GM12892 (cell line): ENCODE measurements around the gene ULK4.
"Not testable (repeated sequence)": the region's sequence is repeated elsewhere in the genome, so short reads cannot be mapped to it uniquely, and the experiment has no call there.

ENCODE experiments used
- DNase-seq: peaks from one replicate; pipeline ENCODE4 v3.0.0; 2011; ENCODE audit not compliant: insufficient read length
- FAIRE-seq: peaks from 2 replicates; lab custom pipeline; 2011; peaks lifted over from hg19 to GRCh38; lab: Jason Lieb, UNC
- POLR2A ChIP-seq: IDR thresholded peaks from 2 replicates; pipeline ENCODE4 v1.6.1; 2011; ENCODE audit warnings: low read depth, low read length, control low read depth
- POLR2AphosphoS5 ChIP-seq: IDR thresholded peaks from 2 replicates; pipeline ENCODE4 v1.6.1; 2011; ENCODE audit warnings: low read depth, low read length, control low read depth
- TAF1 ChIP-seq: IDR thresholded peaks from 2 replicates; pipeline ENCODE4 v1.6.1; 2011; ENCODE audit warnings: low read depth, mild to moderate bottlenecking, control low read depth, low read length, borderline replicate concordance

The ULK4 gene

DNA sequence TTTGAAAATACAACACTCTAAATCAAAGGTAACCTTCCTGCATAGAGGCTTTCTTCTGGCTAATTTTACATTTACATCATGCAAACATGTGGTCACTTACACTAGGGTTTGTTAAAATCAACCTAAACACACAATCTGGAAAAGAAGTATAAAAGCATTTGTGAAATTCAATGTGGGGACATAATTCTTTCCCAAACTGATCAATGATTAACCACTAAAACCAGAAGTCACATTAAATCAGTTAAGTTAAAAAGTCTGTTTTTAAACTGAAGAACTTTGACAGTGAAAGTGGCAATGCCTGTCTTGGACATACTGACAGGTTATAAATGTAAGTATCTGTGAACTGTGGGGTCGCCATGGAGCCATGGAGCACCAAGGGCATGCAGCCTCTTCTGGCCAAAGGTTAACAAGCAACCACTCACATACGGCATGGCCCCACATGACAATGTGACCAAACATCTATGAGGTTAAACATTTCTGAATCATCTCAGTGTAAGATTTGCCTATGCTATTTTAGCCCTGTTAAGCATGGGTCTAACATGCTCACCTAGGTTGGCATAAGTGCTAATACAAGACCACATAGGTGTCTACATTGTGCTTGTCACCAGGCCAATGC, 484.4 kb downstream of the ULK4 start:
- no peak for DNase-seq
- no peak for FAIRE-seq
- no peak for TF ChIP-seq POLR2AphosphoS5
- TF ChIP-seq POLR2A: no peak
- TF ChIP-seq TAF1: no peak

- DNase-seq (no peak), FAIRE-seq (no peak)
- no peak for TF ChIP-seq POLR2A
- TF ChIP-seq POLR2AphosphoS5: no peak
- TF ChIP-seq TAF1: no peak
Measured at GRCh38 chr3:41469083-41469482, 492.8 kb downstream of the ULK4 start.

- FAIRE-seq (no peak), DNase-seq (no peak)
- TF ChIP-seq POLR2A (no peak), TAF1 (no peak), POLR2AphosphoS5 (no peak)
Measured at GRCh38 chr3:41467481-41467880, 494.4 kb downstream of the ULK4 start.

DNA sequence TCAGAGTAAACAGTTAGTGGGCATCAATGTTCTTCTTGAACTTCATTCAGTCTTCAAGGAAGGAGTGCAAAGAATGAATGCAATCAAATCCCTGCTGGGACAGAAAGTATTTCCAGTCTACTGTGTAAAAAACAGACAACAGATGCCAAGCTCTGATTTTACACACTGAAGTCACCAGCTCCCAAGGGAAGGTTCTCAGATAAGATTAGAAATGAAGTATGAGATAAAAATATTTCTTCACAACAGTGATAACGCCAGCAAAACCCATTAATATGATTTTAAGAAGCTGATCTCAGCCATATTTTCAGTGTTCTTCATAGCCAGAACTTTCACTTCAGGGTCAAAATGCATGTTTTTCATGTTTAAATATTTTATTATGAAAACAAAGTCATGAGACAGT, 497.0 kb downstream of the ULK4 start:
- DNase-seq (no peak), FAIRE-seq (no peak)
- TF ChIP-seq TAF1 (no peak), POLR2A (no peak), POLR2AphosphoS5 (no peak)

DNA sequence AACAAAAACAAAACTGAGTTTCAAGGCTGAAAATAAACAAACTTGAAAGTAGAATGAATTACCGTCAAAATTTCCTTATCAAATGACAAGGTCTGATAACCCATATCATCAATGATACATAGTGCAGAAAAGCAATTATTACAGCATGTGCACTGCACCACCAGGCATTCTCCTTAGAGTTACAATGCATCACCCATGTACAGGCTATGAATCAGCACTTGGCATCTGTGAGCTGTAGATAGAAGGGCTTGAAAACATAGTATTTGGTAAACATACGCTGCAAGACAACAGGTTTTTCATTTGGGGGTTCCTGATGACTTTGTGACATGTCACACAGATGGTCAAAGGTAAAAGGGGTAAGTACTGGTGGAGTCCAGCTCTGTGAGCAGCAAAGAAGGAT, 497.5 kb downstream of the ULK4 start:
- TF ChIP-seq TAF1 (no peak), POLR2A (no peak), POLR2AphosphoS5 (no peak)
- DNase-seq (no peak), FAIRE-seq (no peak)

DNA sequence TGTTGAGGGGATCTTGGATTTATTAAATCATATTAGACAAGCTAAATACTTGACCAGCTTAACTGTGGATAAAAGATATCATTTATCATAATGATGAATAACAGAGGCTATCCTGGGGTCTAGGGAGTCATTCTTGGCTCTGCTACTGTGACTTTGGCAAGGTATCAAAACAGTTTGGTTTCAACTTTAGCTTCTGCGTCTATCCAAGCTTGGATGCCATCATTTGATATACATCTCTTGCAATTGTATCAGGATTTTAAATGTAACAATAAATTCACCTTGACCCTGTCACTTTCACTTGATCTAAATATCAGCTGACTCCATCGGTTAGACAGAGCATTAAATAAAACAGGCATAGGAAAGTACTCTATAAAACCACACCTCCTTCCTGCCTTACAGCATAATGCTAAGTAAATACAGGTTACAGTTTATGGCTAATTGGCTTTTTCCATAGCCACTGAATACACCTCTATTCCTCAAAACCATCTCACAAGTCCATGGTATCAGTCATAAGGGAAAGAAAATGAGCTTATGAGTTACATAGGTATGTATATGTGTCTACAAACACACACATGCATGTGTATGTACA, 499.7 kb downstream of the ULK4 start:
- DNase-seq (no peak), FAIRE-seq (no peak)
- TF ChIP-seq POLR2AphosphoS5 (no peak), TAF1 (no peak), POLR2A (no peak)

DNA sequence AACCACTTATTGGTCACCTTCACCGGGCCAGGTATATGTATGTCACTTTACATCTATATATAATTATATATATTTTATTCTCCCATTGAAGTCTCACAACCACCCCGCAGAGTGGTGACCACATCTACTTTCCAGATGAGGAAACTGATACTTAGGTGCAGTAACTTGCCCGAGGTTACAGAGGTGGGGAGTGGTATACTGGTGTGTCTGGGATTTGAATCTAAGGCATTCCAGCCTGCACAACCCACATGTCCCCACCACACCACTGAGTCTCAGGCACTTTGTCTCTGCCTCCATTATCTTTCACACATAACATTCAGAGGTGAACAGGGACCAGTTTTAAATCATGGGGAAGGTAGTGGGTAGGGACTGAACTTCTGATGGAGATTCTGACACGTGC, 501.2 kb downstream of the ULK4 start:
- no peak for TF ChIP-seq POLR2A
- no peak for TF ChIP-seq POLR2AphosphoS5
- no peak for TF ChIP-seq TAF1
- DNase-seq (no peak), FAIRE-seq (no peak)

DNA sequence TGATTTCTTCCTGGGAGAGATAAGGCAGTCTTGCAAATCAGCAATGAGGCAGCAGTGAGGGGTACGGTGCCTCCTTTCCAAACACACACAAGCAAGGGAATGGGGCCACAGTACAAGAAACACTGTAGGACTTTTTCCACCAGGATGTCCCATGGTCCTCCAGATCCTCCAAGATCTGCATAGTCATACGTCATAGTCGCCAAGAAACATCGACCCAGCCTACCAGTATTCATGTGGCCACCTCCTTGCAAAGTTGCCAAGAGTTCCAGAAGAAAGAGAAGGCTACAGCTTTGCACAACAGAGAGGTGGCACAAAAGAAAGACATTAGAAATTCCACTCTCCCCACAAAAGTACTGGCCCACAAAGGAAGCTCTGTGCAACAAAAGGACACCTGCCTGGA, 504.7 kb downstream of the ULK4 start:
- no peak for TF ChIP-seq POLR2AphosphoS5
- no peak for TF ChIP-seq TAF1
- TF ChIP-seq POLR2A: no peak
- no peak for DNase-seq
- no peak for FAIRE-seq

DNA sequence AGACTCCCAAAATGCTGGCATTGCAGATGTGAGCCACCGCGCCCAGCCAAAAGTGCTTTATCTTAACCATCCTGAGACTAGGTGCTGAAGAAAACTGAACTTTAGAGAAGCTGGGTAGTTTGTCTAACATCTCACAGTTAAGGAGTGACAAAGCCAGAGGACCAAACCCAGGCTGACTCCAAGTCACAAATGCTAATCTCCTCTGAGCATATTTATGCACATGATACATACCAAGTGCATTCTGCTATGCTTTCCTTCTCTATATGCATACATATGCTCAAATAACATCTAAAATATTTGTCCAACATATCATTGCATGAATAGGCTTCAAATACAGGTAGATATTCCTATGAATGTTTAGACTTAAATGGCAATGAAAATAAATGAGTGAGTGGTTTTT, 505.7 kb downstream of the ULK4 start:
- FAIRE-seq: no peak
- TF ChIP-seq TAF1 (no peak), POLR2AphosphoS5 (no peak), POLR2A (no peak)

DNA sequence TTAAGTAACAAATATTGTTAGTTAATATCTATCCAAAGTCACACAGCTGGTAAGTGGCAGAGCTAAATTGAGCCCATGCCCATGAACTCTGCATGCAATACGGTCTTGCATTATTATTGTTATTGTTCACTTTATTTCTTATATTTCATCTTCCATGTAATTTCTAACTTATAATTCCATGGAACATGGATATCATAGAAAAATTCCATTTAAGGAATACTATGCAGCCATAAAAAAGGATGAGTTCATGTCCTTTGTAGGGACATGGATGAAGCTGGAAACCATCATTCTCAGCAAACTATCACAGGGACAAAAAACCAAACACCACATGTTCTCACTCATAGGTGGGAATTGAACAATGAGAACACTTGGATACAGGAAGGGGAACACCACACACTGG, 508.3 kb downstream of the ULK4 start:
- not testable (repeated sequence) for DNase-seq, FAIRE-seq

More for the DNA sequence above, 505.7 kb downstream of the ULK4 start:
- no peak for DNase-seq

GRCh38 chr3:41450416-41451231, 511.3 kb downstream of the ULK4 start:
- TF ChIP-seq POLR2A (no peak), POLR2AphosphoS5 (no peak), TAF1 (no peak)
- FAIRE-seq: no peak
- DNase-seq: no peak

- TF ChIP-seq TAF1 (no peak), POLR2A (no peak), POLR2AphosphoS5 (no peak)
- DNase-seq (no peak), FAIRE-seq (no peak)
Measured at GRCh38 chr3:41448396-41448795, 513.5 kb downstream of the ULK4 start.
